ENCODE measurements around the gene ZNF385B.
"Not testable (repeated sequence)": the region's sequence is repeated elsewhere in the genome, so short reads cannot be mapped to it uniquely, and the experiment has no call there.

ZNF385B gene

GRCh38 chr2:179861416-179862067 is at the start of gene ZNF385B:
TSS of gene ZNF385B (minus strand) at chr2:179861612.
- no peak for DNase-seq

- no peak for DNase-seq
These were observed 49.3 kb upstream of the ZNF385B start for GRCh38 chr2:179910735-179911113.

- DNase-seq = no peak
These were observed 48.7 kb upstream of the ZNF385B start for GRCh38 chr2:179909845-179910734.

GRCh38 chr2:179900655-179901054 is 39.2 kb upstream of the ZNF385B start:
- no peak for DNase-seq

GRCh38 chr2:179899666-179900065 is 38.3 kb upstream of the ZNF385B start:
- DNase-seq = no peak

GRCh38 chr2:179898873-179899272 is 37.5 kb upstream of the ZNF385B start:
- DNase-seq = peak; percentile 1 to 33

- DNase-seq = no peak
These were observed 32.2 kb upstream of the ZNF385B start for GRCh38 chr2:179893616-179894015.

- no peak for DNase-seq
These were observed 29.8 kb upstream of the ZNF385B start for GRCh38 chr2:179891237-179891636.

- DNase-seq = no peak
These were observed 29.3 kb upstream of the ZNF385B start for GRCh38 chr2:179890666-179891065.

GRCh38 chr2:179888642-179889041 is 27.2 kb upstream of the ZNF385B start:
- not testable (repeated sequence) for DNase-seq

GRCh38 chr2:179884193-179884592 is 22.8 kb upstream of the ZNF385B start:
- no peak for DNase-seq

- no peak for DNase-seq
These were observed 21.7 kb upstream of the ZNF385B start for GRCh38 chr2:179882851-179883806.

- DNase-seq = no peak
These were observed 16.4 kb upstream of the ZNF385B start for GRCh38 chr2:179877601-179878364.

GRCh38 chr2:179876266-179876665 is 14.9 kb upstream of the ZNF385B start:
- DNase-seq = no peak

GRCh38 chr2:179875864-179876263 is 14.5 kb upstream of the ZNF385B start:
- no peak for DNase-seq

GRCh38 chr2:179862898-179863458 is 1.6 kb upstream of the ZNF385B start:
- DNase-seq = no peak

- no peak for DNase-seq
These were observed 391 bp downstream of the ZNF385B start for GRCh38 chr2:179861027-179861415.

- no peak for DNase-seq
These were observed 971 bp downstream of the ZNF385B start for GRCh38 chr2:179860255-179861026.

GRCh38 chr2:179859523-179859922 is 1.9 kb downstream of the ZNF385B start:
- DNase-seq = no peak

- no peak for DNase-seq
These were observed 4.2 kb downstream of the ZNF385B start for GRCh38 chr2:179857236-179857635.

GRCh38 chr2:179856205-179856604 is 5.2 kb downstream of the ZNF385B start:
- no peak for DNase-seq
